H1 (cell line): ENCODE results near the gene TMEM38A. TPM values are rescaled to one million over a fixed set of nuclear protein-coding genes. Genes with fewer than 3 reads are reported as not detected.

ENCODE experiments used
- EP300 ChIP-seq, 2 experiments: IDR thresholded peaks; 1 replicate in 1 of 2; 2 replicates in 1 of 2; pipeline ENCODE4 v1.6.1; 2011 to 2012; ENCODE audit warnings: low read depth in 2 of 2, low read length in 2 of 2, mild to moderate bottlenecking in 2 of 2, borderline replicate concordance in 1 of 2, inconsistent platforms in 1 of 2, moderate library complexity in 1 of 2
- GABPA ChIP-seq: IDR thresholded peaks from 2 replicates; pipeline ENCODE4 v1.6.1; 2011; ENCODE audit warnings: mild to moderate bottlenecking, low read length, moderate library complexity, borderline replicate concordance; ENCODE audit not compliant: insufficient read depth
- JUND ChIP-seq: IDR thresholded peaks from 2 replicates; pipeline ENCODE4 v1.6.1; 2011; ENCODE audit warnings: mild to moderate bottlenecking, improper control_type of control experiment, low read length
- SP1 ChIP-seq: IDR thresholded peaks from 2 replicates; pipeline ENCODE4 v1.6.1; 2011; ENCODE audit warnings: low read depth, low read length
- TAF1 ChIP-seq: IDR thresholded peaks from 2 replicates; pipeline ENCODE4 v1.6.1; 2011; ENCODE audit warnings: mild to moderate bottlenecking, low read depth, low read length
- polyA plus RNA-seq, 7 experiments: library from polyadenylated mRNA; depleted of rRNA in 3 of 7; stranded (reverse) in 5 of 7; unstranded in 2 of 7; fragments of >200 nt in 5 of 7; fragments of 200-250 nt in 2 of 7; gene quantifications; 1 replicate in 5 of 7; 2 replicates in 1 of 7; 4 replicates in 1 of 7; pipeline versions ENCODE4 v1.2.1 to v1.2.3, GENCODE V29; 2011 to 2013; ENCODE audit warnings: missing spikeins in 2 of 7, mixed read lengths in 2 of 7
- total RNA-seq: library from RNA; stranded (reverse); fragmentation: NEBNext Ultra II Directional; extraction: Animal tissue kit (Norgen Biotek cat#: 25700); gene quantifications from 2 replicates; pipeline ENCODE4 v1.2.1, GENCODE V29; 2021

TMEM38A gene
- total and polyA plus RNA-seq, 2 of the 8 experiments (the other 6 are each of a cell fraction or from before 2014, with no cell fraction given) = 8.9 to 9.2 TPM

DNA sequence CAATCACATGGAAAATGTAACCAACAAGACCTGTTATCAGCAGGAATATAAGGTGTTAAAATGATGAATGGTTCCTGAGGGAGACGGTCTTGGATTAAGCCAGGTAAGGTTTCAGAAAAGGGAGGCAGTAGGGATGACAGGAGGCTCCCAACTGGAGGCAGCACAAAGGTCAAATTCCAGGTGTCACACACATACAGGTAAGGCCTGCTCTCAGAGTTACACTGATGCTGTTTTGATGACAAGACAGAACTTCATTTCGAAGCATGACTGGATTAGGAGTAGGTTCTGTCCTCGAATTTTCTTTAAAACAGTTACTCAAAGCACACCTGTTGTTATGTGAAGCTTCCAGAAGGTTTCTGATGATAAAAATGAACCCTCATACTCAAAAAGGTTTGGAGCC is 40.4 kb upstream of the TMEM38A start (continued):
- TF ChIP-seq EP300 (IDR thresholded peaks at IDR 0.05; ENCODE audit: borderline replicate concordance in 1 of 2, low read depth in 2 of 2, low read length in 2 of 2) (no peak), SP1 (no peak), GABPA (no peak), TAF1 (no peak), JUND (no peak)
